Hepatocyte (in vitro differentiated cells): Measurements from ENCODE around the gene ARHGAP20. TPM values are rescaled to one million over a fixed set of nuclear protein-coding genes. Genes with fewer than 3 reads are reported as not detected.

Source experiments
- DNase-seq: peaks from one replicate; pipeline ENCODE4 v3.0.0-alpha.2; 2016; ENCODE audit warnings: low spot score
- H2AFZ ChIP-seq: fragments of 200-600 bp; sonication (generic); 2 replicates; pipeline ENCODE4 v1.6.0; 2016; ENCODE audit warnings: antibody characterized with exemption, mild to moderate bottlenecking
- H3K27ac ChIP-seq: fragments of 200-600 bp; sonication (generic); 2 replicates; pipeline ENCODE4 v1.5.1; 2016; ENCODE audit warnings: mild to moderate bottlenecking
- H3K27me3 ChIP-seq: fragments of 200-600 bp; sonication (generic); 2 replicates; pipeline ENCODE4 v1.6.1; 2016
- H3K36me3 ChIP-seq: fragments of 200-600 bp; sonication (generic); replicated peaks from 2 replicates; pipeline ENCODE4 v1.5.1; 2016; ENCODE audit warnings: low read depth; ENCODE audit not compliant: insufficient read depth
- H3K4me1 ChIP-seq: fragments of 200-600 bp; sonication (generic); 2 replicates; pipeline ENCODE4 v1.5.1; 2016; ENCODE audit warnings: mild to moderate bottlenecking, moderate library complexity; ENCODE audit not compliant: insufficient read depth
- H3K4me2 ChIP-seq: fragments of 200-600 bp; sonication (generic); 2 replicates; pipeline ENCODE4 v1.6.0; 2016
- H3K4me3 ChIP-seq: fragments of 200-600 bp; sonication (generic); 2 replicates; pipeline ENCODE4 v1.5.1; 2016; ENCODE audit warnings: mild to moderate bottlenecking
- H3K79me2 ChIP-seq: fragments of 200-600 bp; sonication (generic); 2 replicates; pipeline ENCODE4 v1.6.0; 2017; ENCODE audit warnings: mild to moderate bottlenecking
- H3K9me2 ChIP-seq: fragments of 200-600 bp; sonication (generic); replicated peaks from 2 replicates; pipeline ENCODE4 v1.6.0; 2017; ENCODE audit warnings: mild to moderate bottlenecking; ENCODE audit not compliant: insufficient read depth
- H3K9me3 ChIP-seq: fragments of 200-600 bp; sonication (generic); 2 replicates; pipeline ENCODE4 v1.5.1; 2016; ENCODE audit warnings: low read depth, mild to moderate bottlenecking
- H4K20me1 ChIP-seq: fragments of 200-600 bp; sonication (generic); 2 replicates; pipeline ENCODE4 v1.6.0; 2016; ENCODE audit warnings: mild to moderate bottlenecking; ENCODE audit not compliant: insufficient read depth, poor library complexity, severe bottlenecking
- EZH2 ChIP-seq: fragments of 200-600 bp; sonication (generic); IDR thresholded peaks from 2 replicates; pipeline ENCODE4 v1.6.1; 2016; ENCODE audit warnings: antibody characterized with exemption, mild to moderate bottlenecking, borderline replicate concordance
- EZH2phosphoT487 ChIP-seq: fragments of 200-600 bp; sonication (generic); IDR thresholded peaks from one replicate; pipeline ENCODE4 v1.6.1; 2018; ENCODE audit warnings: antibody characterized with exemption, mild to moderate bottlenecking, low read depth, moderate library complexity; ENCODE audit not compliant: unreplicated experiment, severe bottlenecking
- WGBS: methylation state at CpG from one replicate; pipeline ENCODE4 v1.1.6; 2016; ENCODE audit warnings: low lambda C conversion rate; ENCODE audit errors: missing lambda C conversion rate; 5-methylcytosine and 5-hydroxymethylcytosine counted together
- polyA plus RNA-seq: library from polyadenylated mRNA; unstranded; fragments of >200 nt; fragmentation: Nextera tagmentation; extraction: Ambion mirVana; gene quantifications from 2 replicates; pipeline ENCODE4 v1.2.1, GENCODE V29; 2016
- total RNA-seq: library from RNA; depleted of rRNA; stranded (reverse); fragments of >200 nt; gene quantifications from 2 replicates; pipeline ENCODE4 v1.2.3, GENCODE V29; 2014
- TF ChIP-seq, protein P1 (sequence below): fragments of 200-600 bp; sonication (generic); IDR thresholded peaks from 2 replicates; pipeline ENCODE4 v1.5.1; 2016; ENCODE audit warnings: antibody characterized with exemption, mild to moderate bottlenecking; ENCODE audit not compliant: poor library complexity

The ARHGAP20 gene
- total and polyA plus RNA-seq, 2 experiments from 2014 or later: 0.79 to 2.6 TPM

DNA sequence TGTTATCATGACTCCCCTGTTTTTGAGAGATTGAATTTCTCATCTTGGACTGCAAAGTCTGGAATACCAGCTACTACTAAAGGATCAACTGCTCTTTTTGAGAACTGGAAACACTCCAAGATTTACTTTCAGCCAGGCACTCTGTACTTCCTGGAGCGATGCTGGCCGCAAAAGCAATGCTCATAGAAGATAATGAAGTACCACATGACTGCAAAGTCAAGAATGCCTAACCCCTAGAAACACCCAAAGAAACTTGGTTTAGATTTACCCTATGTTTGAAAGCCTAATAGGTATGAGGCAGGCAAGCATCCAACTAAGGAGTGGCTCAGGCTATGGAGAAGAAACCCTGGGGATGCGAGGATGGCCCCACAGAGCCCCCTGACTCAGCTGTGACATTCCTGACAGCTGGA lies 47.7 kb upstream of the ARHGAP20 start:
- WGBS: 41% methylated on average over 3 of the region's 3 CpGs
- no peaks in the 10 kb centered on the region for H4K20me1 ChIP-seq
- H3K27me3 ChIP-seq: no peaks in the 10 kb centered on the region
- peak; percentile 56 for DNase-seq
- H3K4me2 ChIP-seq: no peak overlapping the region
- TF ChIP-seq EZH2 (no peak), EZH2phosphoT487 (no peak)
- TF ChIP-seq, protein P1, sequence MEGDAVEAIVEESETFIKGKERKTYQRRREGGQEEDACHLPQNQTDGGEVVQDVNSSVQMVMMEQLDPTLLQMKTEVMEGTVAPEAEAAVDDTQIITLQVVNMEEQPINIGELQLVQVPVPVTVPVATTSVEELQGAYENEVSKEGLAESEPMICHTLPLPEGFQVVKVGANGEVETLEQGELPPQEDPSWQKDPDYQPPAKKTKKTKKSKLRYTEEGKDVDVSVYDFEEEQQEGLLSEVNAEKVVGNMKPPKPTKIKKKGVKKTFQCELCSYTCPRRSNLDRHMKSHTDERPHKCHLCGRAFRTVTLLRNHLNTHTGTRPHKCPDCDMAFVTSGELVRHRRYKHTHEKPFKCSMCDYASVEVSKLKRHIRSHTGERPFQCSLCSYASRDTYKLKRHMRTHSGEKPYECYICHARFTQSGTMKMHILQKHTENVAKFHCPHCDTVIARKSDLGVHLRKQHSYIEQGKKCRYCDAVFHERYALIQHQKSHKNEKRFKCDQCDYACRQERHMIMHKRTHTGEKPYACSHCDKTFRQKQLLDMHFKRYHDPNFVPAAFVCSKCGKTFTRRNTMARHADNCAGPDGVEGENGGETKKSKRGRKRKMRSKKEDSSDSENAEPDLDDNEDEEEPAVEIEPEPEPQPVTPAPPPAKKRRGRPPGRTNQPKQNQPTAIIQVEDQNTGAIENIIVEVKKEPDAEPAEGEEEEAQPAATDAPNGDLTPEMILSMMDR: no peak
- H3K36me3 ChIP-seq: no peaks in the 10 kb centered on the region
- H3K4me1 ChIP-seq: peaks cover 28% of the 10 kb centered on the region
- no peaks in the 10 kb centered on the region for H3K79me2 ChIP-seq
- no peak overlapping the region for H3K4me3 ChIP-seq
- no peaks in the 10 kb centered on the region for H3K9me2 ChIP-seq
- H3K9me3 ChIP-seq: no peaks in the 10 kb centered on the region
- H2AFZ ChIP-seq: no peak overlapping the region
- peak overlapping the region; percentile 18 for H3K27ac ChIP-seq

DNA sequence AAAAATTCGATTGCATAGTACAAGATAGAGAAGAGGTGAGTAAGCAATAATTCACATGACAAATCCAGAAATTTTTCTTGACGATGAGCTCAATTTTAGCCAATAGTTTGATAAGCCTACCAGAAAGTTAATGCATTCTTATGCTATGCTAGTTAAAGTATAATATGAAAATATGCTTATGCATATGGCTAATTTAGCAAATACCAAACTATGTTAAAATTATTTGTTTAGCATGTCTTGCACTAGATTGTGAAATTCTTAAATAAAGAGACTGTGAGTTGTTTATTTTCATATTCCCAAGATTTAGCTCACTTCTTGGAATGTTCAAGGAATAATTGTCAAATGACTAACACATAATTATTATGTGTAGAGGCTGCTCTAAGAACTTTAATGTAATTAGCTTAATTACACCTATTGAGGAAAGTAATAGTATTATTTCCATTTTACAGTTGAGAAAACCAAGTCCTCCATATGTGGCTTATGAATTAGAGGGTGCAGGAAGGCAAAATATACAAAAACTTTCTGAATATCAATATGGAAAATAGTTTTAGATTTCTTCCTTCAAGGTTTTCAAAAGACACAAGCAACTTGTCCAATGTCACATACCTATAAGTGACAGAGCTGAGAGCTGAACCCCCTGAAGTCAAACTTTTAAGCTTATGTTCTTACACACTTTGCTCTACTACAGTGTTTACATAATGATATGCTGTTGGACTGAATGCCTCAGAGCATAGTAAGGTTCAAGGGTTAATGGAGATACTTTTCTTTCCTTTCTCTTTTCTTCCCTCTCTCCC lies 45.9 kb upstream of the ARHGAP20 start:
- Histone ChIP-seq H4K20me1 (no peaks in the 10 kb centered on the region), H3K4me3 (no peak overlapping the region), H3K4me1 (peaks cover 17% of the 10 kb centered on the region), H3K9me3 (no peaks in the 10 kb centered on the region), H3K9me2 (no peaks in the 10 kb centered on the region), H2AFZ (no peak overlapping the region), H3K79me2 (no peaks in the 10 kb centered on the region), H3K27me3 (no peaks in the 10 kb centered on the region), H3K4me2 (peak overlapping the region; percentile 30), H3K36me3 (no peaks in the 10 kb centered on the region), H3K27ac (no peak overlapping the region)
- 87% methylated on average over 2 of the region's 2 CpGs for WGBS
- no peak for DNase-seq
- TF ChIP-seq, protein P1: no peak
- no peak for TF ChIP-seq EZH2
- no peak for TF ChIP-seq EZH2phosphoT487

DNA sequence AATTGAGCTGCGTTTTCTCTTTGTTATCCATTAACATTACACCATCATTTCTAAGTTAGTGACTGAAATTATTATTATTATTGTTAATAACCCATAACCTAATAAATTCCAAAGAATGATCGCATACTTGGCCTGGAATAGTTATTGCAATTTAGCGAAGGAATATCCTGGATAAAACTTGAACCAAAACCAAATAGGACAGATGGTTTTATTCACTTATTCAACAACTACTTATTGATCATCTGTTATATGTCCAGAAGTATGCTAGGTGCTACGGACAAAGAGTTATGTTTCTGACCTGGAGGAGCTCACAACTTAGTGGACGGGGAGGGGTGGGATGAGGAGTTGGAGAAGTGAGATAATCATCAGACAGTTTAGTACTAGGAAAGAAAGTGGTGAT lies 44.8 kb upstream of the ARHGAP20 start:
- 94% methylated on average over 5 of the region's 5 CpGs for WGBS

More for the DNA sequence above, 44.8 kb upstream of the ARHGAP20 start:
- Histone ChIP-seq H3K4me2 (no peak overlapping the region), H3K4me3 (no peak overlapping the region), H3K36me3 (no peaks in the 10 kb centered on the region), H2AFZ (no peak overlapping the region), H4K20me1 (no peaks in the 10 kb centered on the region), H3K27ac (no peak overlapping the region), H3K4me1 (peaks cover 12% of the 10 kb centered on the region), H3K27me3 (no peaks in the 10 kb centered on the region), H3K9me3 (no peaks in the 10 kb centered on the region), H3K9me2 (no peaks in the 10 kb centered on the region), H3K79me2 (no peaks in the 10 kb centered on the region)
- TF ChIP-seq EZH2phosphoT487: no peak
- TF ChIP-seq, protein P1: no peak
- TF ChIP-seq EZH2: no peak
- no peak for DNase-seq
